NT2/D1 (cell line): ENCODE measurements around the gene DYNC2H1.
"Not testable (repeated sequence)": the region's sequence is repeated elsewhere in the genome, so short reads cannot be mapped to it uniquely, and the experiment has no call there.

ENCODE experiments used
- DNase-seq: peaks from one replicate; pipeline ENCODE4 v3.0.0-alpha.2; 2011; ENCODE audit warnings: low read depth, low spot score
- H3K27me3 ChIP-seq: 2 replicates; pipeline ENCODE4 v1.6.0; 2011; ENCODE audit warnings: mild to moderate bottlenecking; ENCODE audit not compliant: insufficient read length, insufficient read depth
- H3K36me3 ChIP-seq: 2 replicates; pipeline ENCODE4 v1.6.1; 2011; ENCODE audit warnings: mild to moderate bottlenecking, low read length, mixed read lengths; ENCODE audit not compliant: insufficient read depth, insufficient read length
- H3K4me1 ChIP-seq: 2 replicates; pipeline ENCODE4 v1.5.1; 2011; ENCODE audit not compliant: insufficient read depth, insufficient read length
- H3K4me3 ChIP-seq: 2 replicates; pipeline ENCODE4 v1.5.1; 2011; ENCODE audit warnings: low read depth; ENCODE audit not compliant: insufficient read length
- H3K9ac ChIP-seq: 2 replicates; pipeline ENCODE4 v1.6.0; 2011; ENCODE audit warnings: low read depth; ENCODE audit not compliant: insufficient read length
- H3K9me3 ChIP-seq: 2 replicates; pipeline ENCODE4 v1.5.1; 2011; ENCODE audit warnings: mild to moderate bottlenecking, low read length; ENCODE audit not compliant: insufficient read depth
- SUZ12 ChIP-seq: IDR thresholded peaks from 2 replicates; pipeline ENCODE4 v1.6.1; 2011; ENCODE audit not compliant: insufficient read length, insufficient read depth; ENCODE audit errors: extremely low read depth
- YY1 ChIP-seq: IDR thresholded peaks from 2 replicates; pipeline ENCODE4 v1.6.1; 2011; ENCODE audit not compliant: insufficient read length, insufficient read depth
- ZNF274 ChIP-seq: IDR thresholded peaks from 2 replicates; pipeline ENCODE4 v1.6.1; 2011; ENCODE audit warnings: mild to moderate bottlenecking, low read depth, low read length

DYNC2H1 gene

DNA sequence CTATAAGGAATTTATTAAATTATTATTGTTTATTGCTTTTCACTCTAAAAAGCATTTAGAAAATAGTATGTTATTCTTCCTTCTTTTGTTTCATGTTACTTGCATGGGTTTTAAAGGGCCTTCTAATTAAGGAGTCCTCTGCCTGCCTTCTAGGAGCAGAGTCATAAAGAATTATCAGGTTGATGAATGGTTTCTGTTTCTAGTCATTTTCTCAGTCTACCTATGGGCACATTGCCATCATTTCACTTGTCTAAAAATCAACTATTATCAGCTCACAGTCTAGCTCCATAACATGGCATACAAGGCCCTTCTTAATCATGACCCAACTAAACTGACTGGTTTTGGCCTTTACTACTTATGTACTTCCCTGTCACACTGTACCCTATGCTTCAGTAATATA lies 16.2 kb downstream of the DYNC2H1 start:
- TF ChIP-seq SUZ12 (no peak), ZNF274 (no peak), YY1 (no peak)
- peaks cover 3% of the 10 kb centered on the region for H3K36me3 ChIP-seq
- H3K4me1 ChIP-seq, result no peaks in the 10 kb centered on the region
- H3K9ac ChIP-seq, result no peak overlapping the region
- no peaks in the 10 kb centered on the region for H3K9me3 ChIP-seq
- no peak for DNase-seq
- no peaks in the 10 kb centered on the region for H3K27me3 ChIP-seq
- no peak overlapping the region for H3K4me3 ChIP-seq

DNA sequence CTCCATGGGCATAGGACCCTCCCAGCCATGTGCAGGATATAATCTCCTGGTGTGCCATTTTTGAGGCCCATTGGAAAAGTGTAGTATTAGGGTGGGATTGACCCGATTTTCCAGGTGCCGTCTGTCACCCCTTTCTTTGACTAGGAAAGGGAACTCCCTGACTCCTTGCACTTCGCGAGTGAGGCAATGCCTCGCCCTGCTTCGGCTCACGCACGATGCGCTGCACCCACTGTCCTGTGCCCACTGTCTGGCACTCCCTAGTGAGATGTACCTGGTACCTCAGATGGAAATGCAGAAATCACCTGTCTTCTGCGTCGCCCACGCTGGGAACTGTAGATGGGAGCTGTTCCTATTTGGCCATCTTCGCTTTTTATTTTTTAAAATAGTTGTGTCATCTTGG lies 32.8 kb downstream of the DYNC2H1 start:
- not testable (repeated sequence) for H3K36me3 ChIP-seq, H3K9me3 ChIP-seq, H3K4me1 ChIP-seq, H3K27me3 ChIP-seq, H3K9ac ChIP-seq, DNase-seq, H3K4me3 ChIP-seq

DNA sequence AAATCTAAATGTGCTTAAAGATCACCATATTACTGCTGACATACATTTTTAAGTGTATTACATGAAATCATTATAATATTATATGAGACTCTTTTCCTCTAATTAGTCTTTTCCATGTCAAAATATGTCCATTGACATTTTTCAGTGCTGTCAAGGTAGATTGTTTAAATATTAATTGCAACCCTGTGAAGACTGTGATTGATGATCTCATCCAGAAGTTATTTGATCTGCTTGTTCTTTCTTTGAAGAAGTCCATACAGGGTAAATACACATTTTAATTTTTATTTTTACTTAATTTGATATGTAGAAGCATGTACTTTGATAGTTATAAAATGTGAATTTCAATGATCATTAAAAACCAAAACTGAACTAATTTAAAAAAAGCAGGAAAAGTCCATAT lies 38.4 kb downstream of the DYNC2H1 start:
- no peak for DNase-seq
- Histone ChIP-seq H3K4me3 (no peak overlapping the region), H3K9me3 (no peaks in the 10 kb centered on the region), H3K4me1 (no peaks in the 10 kb centered on the region), H3K36me3 (no peaks in the 10 kb centered on the region), H3K9ac (no peak overlapping the region), H3K27me3 (no peaks in the 10 kb centered on the region)
- no peak for TF ChIP-seq ZNF274
- no peak for TF ChIP-seq YY1
- TF ChIP-seq SUZ12, result no peak

DNA sequence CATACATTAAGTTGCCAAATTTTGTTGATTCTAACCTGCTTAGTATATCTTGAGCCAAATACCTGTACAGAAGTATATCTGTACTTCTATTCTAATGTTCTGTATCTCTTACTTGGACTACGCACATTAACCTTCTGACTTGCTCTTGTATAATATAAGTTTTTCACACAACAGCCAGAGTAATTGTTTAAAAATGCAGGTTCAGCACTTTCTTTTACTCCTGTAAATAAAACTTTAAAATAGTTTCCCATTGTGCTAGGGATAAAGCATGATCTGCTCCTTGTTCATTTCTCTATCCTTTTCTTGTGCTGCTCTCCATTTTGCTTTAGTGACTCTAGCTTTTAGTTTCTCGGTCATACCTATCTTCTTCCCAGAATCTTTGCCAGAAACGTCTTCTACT lies 48.3 kb downstream of the DYNC2H1 start:
- Histone ChIP-seq H3K4me1 (no peaks in the 10 kb centered on the region), H3K4me3 (no peak overlapping the region), H3K27me3 (no peaks in the 10 kb centered on the region), H3K36me3 (no peaks in the 10 kb centered on the region), H3K9me3 (no peaks in the 10 kb centered on the region), H3K9ac (no peak overlapping the region)
- DNase-seq, result no peak
- TF ChIP-seq SUZ12 (no peak), ZNF274 (no peak), YY1 (no peak)

DNA sequence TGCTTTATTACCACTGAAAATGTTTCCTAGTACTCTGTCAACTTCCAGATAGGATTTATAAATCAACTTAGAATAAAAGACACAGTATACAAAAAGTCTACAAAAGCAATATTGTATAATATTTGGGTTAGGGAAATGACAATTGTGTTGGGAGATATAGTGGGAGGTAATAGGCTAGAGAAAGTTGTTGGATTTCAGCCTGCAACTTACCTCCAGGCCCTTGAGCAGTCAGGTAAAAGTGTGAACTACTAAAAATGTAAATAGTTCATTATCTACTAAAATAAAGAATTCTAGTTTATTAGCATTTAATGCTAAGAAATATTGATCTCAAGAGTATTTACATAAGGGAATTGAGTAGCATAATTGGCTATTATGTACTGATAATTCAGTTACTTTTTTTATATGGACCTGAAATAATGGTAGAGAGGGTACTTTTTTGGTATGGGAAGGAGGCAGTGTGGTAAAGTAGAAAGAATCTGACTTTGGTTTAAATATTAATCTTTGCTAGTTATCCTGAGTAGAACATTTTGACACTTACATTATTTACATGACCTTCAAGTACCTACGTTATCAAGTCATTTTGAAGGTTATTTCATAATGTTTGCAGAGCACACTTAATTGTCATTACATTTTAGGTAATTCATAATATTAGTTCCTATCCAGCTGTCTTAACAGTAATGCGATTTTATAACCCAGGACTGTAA lies 55.0 kb downstream of the DYNC2H1 start:
- H3K27me3 ChIP-seq, result no peaks in the 10 kb centered on the region
- no peak for DNase-seq
- H3K4me1 ChIP-seq, result no peaks in the 10 kb centered on the region
- H3K9ac ChIP-seq, result no peak overlapping the region
- H3K4me3 ChIP-seq, result no peak overlapping the region
- H3K36me3 ChIP-seq, result peaks cover 5% of the 10 kb centered on the region
- H3K9me3 ChIP-seq, result no peaks in the 10 kb centered on the region
- TF ChIP-seq ZNF274, result no peak
- no peak for TF ChIP-seq YY1
- TF ChIP-seq SUZ12, result no peak

DNA sequence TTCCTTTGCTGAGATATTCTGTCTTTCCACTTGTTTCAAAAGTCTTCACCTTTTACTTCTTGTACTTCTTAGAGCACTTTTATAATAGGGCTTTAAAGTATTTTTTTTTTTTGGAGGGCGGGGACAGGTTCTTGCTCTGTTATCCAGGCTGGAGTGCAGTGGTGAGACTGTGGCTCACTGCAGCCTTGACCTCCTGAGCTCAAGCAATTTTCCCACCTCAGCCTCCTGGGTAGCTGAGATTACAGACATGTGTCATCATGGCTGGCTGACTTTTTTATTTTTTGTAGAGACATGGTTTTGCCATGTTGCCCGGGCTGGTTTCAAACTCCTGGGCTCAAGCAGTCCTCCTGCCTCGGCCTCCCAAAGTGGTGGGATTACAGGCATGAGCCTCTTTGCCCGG lies 57.9 kb downstream of the DYNC2H1 start:
- DNase-seq, result no peak
- Histone ChIP-seq H3K4me3 (no peak overlapping the region), H3K36me3 (peaks cover 5% of the 10 kb centered on the region), H3K4me1 (no peaks in the 10 kb centered on the region), H3K27me3 (no peaks in the 10 kb centered on the region), H3K9ac (no peak overlapping the region), H3K9me3 (no peaks in the 10 kb centered on the region)
- TF ChIP-seq SUZ12 (no peak), YY1 (no peak), ZNF274 (no peak)

DNA sequence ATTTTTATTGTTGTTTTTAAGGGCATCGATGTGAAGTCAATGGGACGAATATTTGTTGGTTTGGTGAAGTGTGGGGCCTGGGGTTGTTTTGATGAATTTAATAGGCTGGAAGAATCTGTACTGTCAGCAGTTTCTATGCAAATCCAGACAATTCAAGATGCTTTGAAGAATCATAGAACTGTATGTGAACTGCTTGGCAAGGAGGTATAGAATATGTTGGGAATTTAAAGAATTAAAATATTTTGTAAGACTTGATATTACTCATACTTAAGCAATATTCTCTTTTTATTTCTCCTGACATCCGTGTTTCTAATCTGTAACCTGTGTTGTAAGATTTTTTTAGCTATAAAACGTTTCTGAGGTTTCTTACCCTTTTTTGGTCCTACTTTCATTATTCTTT lies 61.6 kb downstream of the DYNC2H1 start:
- Histone ChIP-seq H3K36me3 (peaks cover 2% of the 10 kb centered on the region), H3K4me1 (no peaks in the 10 kb centered on the region), H3K27me3 (no peaks in the 10 kb centered on the region), H3K4me3 (no peak overlapping the region), H3K9ac (no peak overlapping the region), H3K9me3 (no peaks in the 10 kb centered on the region)
- TF ChIP-seq SUZ12 (no peak), YY1 (no peak), ZNF274 (no peak)
- no peak for DNase-seq

DNA sequence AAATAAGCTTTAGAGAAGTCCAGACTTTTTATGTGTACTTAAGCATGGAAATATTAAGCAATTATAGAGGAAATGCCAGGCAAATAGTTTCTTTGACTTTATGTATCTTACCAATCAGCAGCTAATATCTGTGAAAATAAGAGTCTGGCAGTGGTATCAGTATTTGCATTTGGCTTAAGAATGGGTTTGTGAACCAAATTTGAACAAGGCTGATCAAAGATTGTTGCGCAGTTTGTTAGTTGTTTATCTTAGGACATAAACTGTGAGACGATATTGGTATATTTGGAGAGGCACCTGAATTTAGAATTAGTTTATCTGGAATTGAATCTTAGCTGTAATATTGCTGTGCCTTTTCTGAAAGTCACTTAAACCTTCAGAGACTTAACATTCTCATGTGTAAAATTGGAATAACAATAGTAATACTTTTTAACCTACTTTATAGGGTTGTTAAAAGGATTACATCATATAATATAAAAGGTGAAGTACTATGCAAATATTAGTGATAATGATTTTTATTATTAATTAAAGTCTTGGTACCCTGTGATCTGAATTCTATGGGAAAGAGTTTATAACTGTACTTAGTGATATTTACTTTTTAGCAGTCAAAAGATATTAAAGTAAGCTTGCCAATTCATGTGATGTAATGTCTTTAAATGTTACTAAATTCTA lies 66.4 kb downstream of the DYNC2H1 start:
- Histone ChIP-seq H3K27me3 (no peaks in the 10 kb centered on the region), H3K4me3 (no peak overlapping the region), H3K36me3 (peaks cover 2% of the 10 kb centered on the region), H3K4me1 (no peaks in the 10 kb centered on the region), H3K9me3 (no peaks in the 10 kb centered on the region), H3K9ac (no peak overlapping the region)
- no peak for DNase-seq
- TF ChIP-seq YY1 (no peak), SUZ12 (no peak), ZNF274 (no peak)
